Hematopoietic multipotent progenitor cell treated with erythropoietin and hydrocortisone succinate and interleukin-3 and kit ligand, for 15 days (in vitro differentiated cells): ENCODE measurements around the gene ROBO2.

Experiments used
- DNase-seq: peaks from one replicate; pipeline ENCODE4 v3.0.0-alpha.2; 2015; ENCODE audit warnings: low spot score

The ROBO2 gene

GRCh38 chr3:77256584-77257503 is 216.9 kb downstream of the ROBO2 start:
- DNase-seq: no peak

GRCh38 chr3:77259694-77260093 is 219.8 kb downstream of the ROBO2 start:
- no peak for DNase-seq

- no peak for DNase-seq
These were observed 222.5 kb downstream of the ROBO2 start for GRCh38 chr3:77262361-77262760.

- no peak for DNase-seq
These were observed 227.7 kb downstream of the ROBO2 start for GRCh38 chr3:77267589-77267988.

- no peak for DNase-seq
These were observed 231.4 kb downstream of the ROBO2 start for GRCh38 chr3:77271306-77271705.

GRCh38 chr3:77271711-77272110 is 231.8 kb downstream of the ROBO2 start:
- DNase-seq: no peak

GRCh38 chr3:77279276-77279675 is 239.4 kb downstream of the ROBO2 start:
- no peak for DNase-seq

GRCh38 chr3:77281721-77282120 is 241.8 kb downstream of the ROBO2 start:
- no peak for DNase-seq

- DNase-seq: no peak
These were observed 243.2 kb downstream of the ROBO2 start for GRCh38 chr3:77283108-77283507.

GRCh38 chr3:77288348-77288747 is 248.4 kb downstream of the ROBO2 start:
- no peak for DNase-seq

- no peak for DNase-seq
These were observed 256.6 kb downstream of the ROBO2 start for GRCh38 chr3:77296527-77296926.

GRCh38 chr3:77298417-77298816 is 258.5 kb downstream of the ROBO2 start:
- DNase-seq: no peak

GRCh38 chr3:77303955-77304699 is 264.2 kb downstream of the ROBO2 start:
- DNase-seq: no peak

- DNase-seq: no peak
These were observed 264.8 kb downstream of the ROBO2 start for GRCh38 chr3:77304700-77305021.

GRCh38 chr3:77309460-77309859 is 269.6 kb downstream of the ROBO2 start:
- no peak for DNase-seq

- DNase-seq: no peak
These were observed 273.9 kb downstream of the ROBO2 start for GRCh38 chr3:77313843-77314242.

GRCh38 chr3:77319711-77320110 is 279.8 kb downstream of the ROBO2 start:
- DNase-seq: no peak

- peak; percentile 3 for DNase-seq
These were observed 280.6 kb downstream of the ROBO2 start for GRCh38 chr3:77320514-77320913.

GRCh38 chr3:77321646-77322045 is 281.7 kb downstream of the ROBO2 start:
- DNase-seq: no peak

GRCh38 chr3:77323626-77324025 is 283.7 kb downstream of the ROBO2 start:
- DNase-seq: no peak

GRCh38 chr3:77324105-77324504 is 284.2 kb downstream of the ROBO2 start:
- DNase-seq: no peak

GRCh38 chr3:77325280-77325679 is 285.4 kb downstream of the ROBO2 start:
- no peak for DNase-seq

- no peak for DNase-seq
These were observed 285.8 kb downstream of the ROBO2 start for GRCh38 chr3:77325702-77326101.
